Peyer's patch (tissue), 4 donors: Measurements from ENCODE around the gene FAM47B. TPM values are rescaled to one million over a fixed set of nuclear protein-coding genes. Genes with fewer than 3 reads are reported as not detected.

Experiments used
- DNase-seq, 3 donors: peaks; one replicate each; pipeline ENCODE4 v3.0.0-alpha.2; 2017 to 2019
- H3K27ac ChIP-seq, 4 donors: fragments of 200-600 bp; sonication (generic); one replicate each; pipeline ENCODE4 v1.5.1; 2016 to 2019
- H3K27me3 ChIP-seq, 2 donors: fragments of 200-600 bp; sonication (generic); one replicate each; pipeline ENCODE4 v1.5.1; 2019
- H3K36me3 ChIP-seq, 3 donors: fragments of 200-600 bp; sonication (generic); one replicate each; pipeline ENCODE4 v1.5.1; 2016 to 2019
- H3K4me1 ChIP-seq, 4 donors: fragments of 200-600 bp; sonication (generic); one replicate each; pipeline ENCODE4 v1.5.1; 2016 to 2019
- H3K4me3 ChIP-seq, 4 donors: fragments of 200-600 bp; sonication (generic); 1 replicate in 3 of 4; 2 replicates in 1 of 4; pipeline ENCODE4 v1.5.1; 2016 to 2019; ENCODE audit warnings: mild to moderate bottlenecking in 1 of 4
- H3K9me3 ChIP-seq, 4 donors: fragments of 200-600 bp; sonication (generic); one replicate each; pipeline ENCODE4 v1.5.1; 2016 to 2019; ENCODE audit warnings: mild to moderate bottlenecking in 1 of 4
- POLR2A ChIP-seq, 2 donors: fragments of 450-650 bp; IDR thresholded peaks; one replicate each; pipeline ENCODE4 v1.5.1; 2017; ENCODE audit warnings: antibody characterized with exemption in 2 of 2, mild to moderate bottlenecking in 2 of 2, moderate library complexity in 2 of 2
- total RNA-seq, 4 donors: library from RNA; depleted of rRNA; stranded (reverse); fragments of >200 nt; gene quantifications; one replicate each; pipeline ENCODE4 v1.1.0, GENCODE V29; 2016
- TF ChIP-seq, protein P1 (sequence below), 6 experiments: fragments of 450-650 bp in 4 of 6; fragments of 200-600 bp in 2 of 6; sonication (generic) in 1 of 6; IDR thresholded peaks; one replicate each; pipeline ENCODE4 v1.5.1; 2017 to 2019; ENCODE audit warnings: antibody characterized with exemption in 6 of 6, mild to moderate bottlenecking in 3 of 6, moderate library complexity in 1 of 6

The FAM47B gene
- not detected for total RNA-seq

DNA sequence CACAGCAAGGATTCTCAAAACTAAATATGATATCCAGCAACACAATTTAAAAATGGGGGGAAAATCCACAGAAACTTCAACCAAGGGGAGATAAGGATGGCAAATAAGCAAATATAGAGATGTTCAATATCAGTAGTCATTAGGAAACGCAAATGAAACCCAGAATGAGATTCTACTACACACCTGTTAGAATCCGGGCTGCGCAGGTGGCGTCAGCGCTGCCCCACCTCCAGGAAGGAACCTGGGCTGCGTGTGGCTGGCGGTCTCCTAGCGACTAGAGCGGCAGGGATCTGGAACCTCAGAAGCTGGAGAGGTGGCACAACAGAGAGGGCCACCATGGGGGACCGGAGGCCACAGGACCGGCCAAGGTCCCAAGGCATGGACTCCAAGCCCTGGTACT is at the start of gene FAM47B:
Gene FAM47B (plus strand): TSS at position 301 of the 400 bp plus-strand sequence. CDS start 36 bp downstream, at position 337.
- no peak within 1 kb of the TSS for H3K4me3 ChIP-seq
- H3K27ac ChIP-seq, result no peak within 1 kb of the TSS
- H3K27me3 ChIP-seq, result no peaks in the 10 kb centered on the region
- TF ChIP-seq POLR2A (IDR thresholded peaks at IDR 0.05), result no peak
- TF ChIP-seq, protein P1, sequence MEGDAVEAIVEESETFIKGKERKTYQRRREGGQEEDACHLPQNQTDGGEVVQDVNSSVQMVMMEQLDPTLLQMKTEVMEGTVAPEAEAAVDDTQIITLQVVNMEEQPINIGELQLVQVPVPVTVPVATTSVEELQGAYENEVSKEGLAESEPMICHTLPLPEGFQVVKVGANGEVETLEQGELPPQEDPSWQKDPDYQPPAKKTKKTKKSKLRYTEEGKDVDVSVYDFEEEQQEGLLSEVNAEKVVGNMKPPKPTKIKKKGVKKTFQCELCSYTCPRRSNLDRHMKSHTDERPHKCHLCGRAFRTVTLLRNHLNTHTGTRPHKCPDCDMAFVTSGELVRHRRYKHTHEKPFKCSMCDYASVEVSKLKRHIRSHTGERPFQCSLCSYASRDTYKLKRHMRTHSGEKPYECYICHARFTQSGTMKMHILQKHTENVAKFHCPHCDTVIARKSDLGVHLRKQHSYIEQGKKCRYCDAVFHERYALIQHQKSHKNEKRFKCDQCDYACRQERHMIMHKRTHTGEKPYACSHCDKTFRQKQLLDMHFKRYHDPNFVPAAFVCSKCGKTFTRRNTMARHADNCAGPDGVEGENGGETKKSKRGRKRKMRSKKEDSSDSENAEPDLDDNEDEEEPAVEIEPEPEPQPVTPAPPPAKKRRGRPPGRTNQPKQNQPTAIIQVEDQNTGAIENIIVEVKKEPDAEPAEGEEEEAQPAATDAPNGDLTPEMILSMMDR (IDR thresholded peaks at IDR 0.05), result no peak
- no peaks in the 10 kb centered on the region for H3K9me3 ChIP-seq
- H3K4me1 ChIP-seq, result no peaks in the 10 kb centered on the region
- H3K36me3 ChIP-seq, result no peaks in the 10 kb centered on the region
- no peak for DNase-seq

DNA sequence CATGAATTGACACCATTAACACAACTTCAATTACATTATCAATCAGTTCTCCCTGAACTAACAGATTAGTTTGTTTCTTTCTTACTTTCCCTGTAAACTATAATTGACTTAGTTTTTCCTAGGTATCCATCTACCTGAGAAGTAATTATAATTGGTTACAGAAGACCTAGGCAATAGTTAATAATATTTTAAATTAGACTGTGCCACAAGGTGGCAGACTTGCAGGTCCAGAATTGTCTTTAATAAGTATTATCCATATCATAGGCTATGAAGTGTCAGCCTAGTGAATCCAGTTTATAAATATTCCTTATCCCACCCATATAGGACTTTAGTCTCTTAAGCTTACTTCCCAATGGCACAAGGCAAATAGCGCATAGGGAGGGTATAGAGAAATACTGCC is 48.9 kb upstream of the FAM47B start:
- TF ChIP-seq, protein P1 (IDR thresholded peaks at IDR 0.05), result no peak
- no peak for TF ChIP-seq POLR2A (IDR thresholded peaks at IDR 0.05)
- no peak overlapping the region for H3K4me3 ChIP-seq
- no peaks in the 10 kb centered on the region for H3K27me3 ChIP-seq
- H3K27ac ChIP-seq, result no peak overlapping the region
- H3K9me3 ChIP-seq, result no peaks in the 10 kb centered on the region
- no peaks in the 10 kb centered on the region for H3K36me3 ChIP-seq
- DNase-seq, result no peak
- no peaks in the 10 kb centered on the region for H3K4me1 ChIP-seq

DNA sequence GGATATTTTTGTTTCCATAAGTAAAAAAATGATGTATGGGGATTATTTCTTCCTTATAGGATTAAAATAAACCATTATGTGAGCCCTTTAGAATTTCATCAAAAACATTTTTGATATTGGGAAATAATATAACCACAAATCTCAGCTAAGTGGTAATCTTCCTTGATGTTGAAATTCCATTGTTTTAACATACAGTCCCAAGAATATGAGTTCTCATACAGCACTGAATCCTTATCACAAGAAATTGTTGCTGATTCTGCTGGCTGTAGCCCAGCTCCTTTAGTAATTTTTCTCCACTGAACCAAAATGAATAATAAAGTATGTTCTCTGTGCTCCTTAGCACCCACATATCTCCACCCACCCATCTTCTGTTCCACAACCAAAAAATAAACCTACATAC is 41.9 kb upstream of the FAM47B start:
- no peak overlapping the region for H3K27ac ChIP-seq
- H3K27me3 ChIP-seq, result no peaks in the 10 kb centered on the region
- no peaks in the 10 kb centered on the region for H3K4me1 ChIP-seq
- H3K4me3 ChIP-seq, result no peak overlapping the region
- no peaks in the 10 kb centered on the region for H3K9me3 ChIP-seq
- H3K36me3 ChIP-seq, result no peaks in the 10 kb centered on the region
- DNase-seq, result no peak
- TF ChIP-seq POLR2A (IDR thresholded peaks at IDR 0.05), result no peak
- TF ChIP-seq, protein P1 (IDR thresholded peaks at IDR 0.05), result no peak

DNA sequence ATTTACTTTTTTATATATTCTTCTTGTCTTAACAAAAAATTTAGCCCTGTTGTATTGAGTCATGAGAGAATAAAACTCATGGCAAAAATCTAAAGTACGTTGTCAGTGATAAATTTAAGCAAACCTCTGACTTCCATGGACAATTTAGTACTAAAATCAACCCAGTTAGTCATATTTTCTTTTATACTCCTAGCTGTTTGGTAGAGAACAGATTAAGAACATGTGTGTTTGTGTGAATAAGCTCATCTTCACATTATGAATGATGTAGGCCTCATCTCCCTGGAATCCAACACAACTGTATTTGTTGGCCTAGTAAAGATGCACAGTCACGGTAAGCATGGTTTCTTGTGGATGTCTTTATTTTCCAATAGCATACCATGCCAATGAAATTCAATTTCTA is 40.8 kb upstream of the FAM47B start:
- Histone ChIP-seq H3K27ac (no peak overlapping the region), H3K4me1 (no peaks in the 10 kb centered on the region), H3K4me3 (no peak overlapping the region), H3K36me3 (no peaks in the 10 kb centered on the region), H3K9me3 (no peaks in the 10 kb centered on the region), H3K27me3 (no peaks in the 10 kb centered on the region)
- TF ChIP-seq, protein P1 (IDR thresholded peaks at IDR 0.05), result no peak
- TF ChIP-seq POLR2A (IDR thresholded peaks at IDR 0.05), result no peak
- no peak for DNase-seq

DNA sequence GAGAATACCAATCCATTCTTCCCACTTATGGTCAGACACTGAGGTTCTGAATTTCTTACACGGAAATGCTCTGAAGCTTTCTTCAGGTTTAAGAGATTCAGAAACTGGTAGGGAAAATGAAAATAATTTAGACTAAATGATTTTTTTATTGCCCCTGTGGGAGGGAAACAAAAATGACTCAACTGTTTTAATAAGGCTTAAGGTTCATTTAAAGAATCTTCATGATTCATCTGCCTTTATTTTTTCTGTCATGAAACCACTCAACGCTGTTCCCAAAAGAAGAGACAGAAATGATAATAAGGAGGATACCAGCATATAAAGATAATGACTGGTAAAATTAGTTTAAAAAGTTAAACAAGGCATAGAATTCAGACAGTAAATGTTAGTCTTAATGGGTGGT is 39.3 kb upstream of the FAM47B start:
- no peak for DNase-seq
- H3K9me3 ChIP-seq, result no peaks in the 10 kb centered on the region
- no peaks in the 10 kb centered on the region for H3K4me1 ChIP-seq
- no peak overlapping the region for H3K4me3 ChIP-seq
- no peaks in the 10 kb centered on the region for H3K36me3 ChIP-seq
- H3K27ac ChIP-seq, result no peak overlapping the region
- TF ChIP-seq, protein P1 (IDR thresholded peaks at IDR 0.05), result no peak
- no peak for TF ChIP-seq POLR2A (IDR thresholded peaks at IDR 0.05)
- H3K27me3 ChIP-seq, result no peaks in the 10 kb centered on the region

DNA sequence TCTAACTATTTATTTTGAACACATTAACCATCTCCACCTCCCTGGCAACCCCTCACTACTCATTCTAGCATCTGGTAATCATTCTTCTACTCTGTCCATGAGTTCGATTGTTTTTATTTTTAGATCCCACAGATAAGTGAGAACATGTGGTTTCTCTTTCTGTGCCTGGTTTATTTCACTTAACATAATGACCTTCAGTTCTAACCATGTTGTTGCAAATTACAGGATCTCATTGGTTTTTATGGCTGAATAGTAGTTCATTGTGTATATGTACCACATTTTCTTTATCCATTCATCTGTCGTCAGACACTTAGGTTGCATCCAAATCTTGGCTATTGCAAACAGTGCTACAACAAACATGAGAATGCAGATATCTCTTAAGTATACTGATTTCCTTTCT is 33.4 kb upstream of the FAM47B start:
- DNase-seq, result no peak
- no peak overlapping the region for H3K27ac ChIP-seq
- H3K27me3 ChIP-seq, result no peaks in the 10 kb centered on the region
- H3K4me1 ChIP-seq, result no peaks in the 10 kb centered on the region
- no peak overlapping the region for H3K4me3 ChIP-seq
- no peaks in the 10 kb centered on the region for H3K36me3 ChIP-seq
- no peaks in the 10 kb centered on the region for H3K9me3 ChIP-seq
- no peak for TF ChIP-seq POLR2A (IDR thresholded peaks at IDR 0.05)
